K562 (cell line): Measurements from ENCODE around the gene CARD8. TPM values are rescaled to one million over a fixed set of nuclear protein-coding genes. Genes with fewer than 3 reads are reported as not detected.

Experiments used
- BCOR ChIP-seq: fragments of 450-650 bp; IDR thresholded peaks from 2 replicates; pipeline ENCODE4 v1.6.1; 2016
- FOXM1 ChIP-seq, 2 experiments: fragments of 450-650 bp in 1 of 2; sonication (generic) in 1 of 2; formaldehyde crosslinking in 1 of 2; IDR thresholded peaks; 2 replicates each; pipeline versions ENCODE4 v1.6.1 to v1.9.0; 2017 to 2022; ENCODE audit warnings: low read depth in 2 of 2, mild to moderate bottlenecking in 2 of 2, missing genetic modification reagents in 1 of 2, moderate library complexity in 1 of 2
- GABPB1 ChIP-seq: sonication (generic); formaldehyde crosslinking; IDR thresholded peaks from 2 replicates; pipeline ENCODE4 v1.8.0; 2022; ENCODE audit warnings: mild to moderate bottlenecking, missing genetic modification reagents
- HNRNPL ChIP-seq: fragments of 200-400 bp; formaldehyde crosslinking; IDR thresholded peaks from 2 replicates; pipeline ENCODE4 v1.6.1; 2017; ENCODE audit warnings: low read depth, mild to moderate bottlenecking, low read length
- MAFG ChIP-seq: fragments of 450-650 bp; conservative IDR thresholded peaks from 2 replicates; pipeline ENCODE4 v1.6.1; 2016; ENCODE audit warnings: missing genetic modification characterization, missing compliant biosample characterization
- MAFK ChIP-seq: IDR thresholded peaks from 2 replicates; pipeline ENCODE4 v1.6.1; 2011; ENCODE audit warnings: low read length, improper control_type of control experiment
- MBD2 ChIP-seq: sonication (generic); IDR thresholded peaks from 2 replicates; pipeline ENCODE4 v1.6.1; 2016; ENCODE audit warnings: low read depth, borderline replicate concordance
- NCOA1 ChIP-seq: fragments of 450-650 bp; IDR thresholded peaks from 2 replicates; pipeline ENCODE4 v1.6.1; 2016; ENCODE audit warnings: low read depth
- NFRKB ChIP-seq: fragments of 450-650 bp; IDR thresholded peaks from 2 replicates; pipeline ENCODE4 v1.6.1; 2016; ENCODE audit warnings: low read depth
- NR2C1 ChIP-seq, 2 experiments: fragments of 450-650 bp; IDR thresholded peaks; 2 replicates each; pipeline ENCODE4 v1.6.1; 2017; ENCODE audit warnings: mild to moderate bottlenecking in 2 of 2, antibody characterized with exemption in 1 of 2, inconsistent platforms in 1 of 2, missing compliant biosample characterization in 1 of 2, missing genetic modification characterization in 1 of 2
- PML ChIP-seq: IDR thresholded peaks from 2 replicates; pipeline ENCODE4 v1.6.1; 2012; ENCODE audit warnings: low read length, inconsistent platforms
- PTTG1 ChIP-seq: fragments of 450-650 bp; IDR thresholded peaks from 2 replicates; pipeline ENCODE4 v1.6.1; 2016; ENCODE audit warnings: low read depth, mild to moderate bottlenecking, missing genetic modification characterization, missing compliant biosample characterization
- SAP30 ChIP-seq: fragments of 200-600 bp; sonication (generic); IDR thresholded peaks from 2 replicates; pipeline ENCODE4 v1.6.1; 2012; ENCODE audit warnings: borderline replicate concordance, low read depth, mild to moderate bottlenecking, moderate library complexity, low read length, control low read depth, inconsistent platforms; ENCODE audit not compliant: insufficient read depth, poor library complexity, severe bottlenecking
- ZBTB8A ChIP-seq: fragments of 450-650 bp; IDR thresholded peaks from 2 replicates; pipeline ENCODE4 v1.6.1; 2018; ENCODE audit warnings: mild to moderate bottlenecking, moderate library complexity; ENCODE audit not compliant: partially characterized antibody
- ZFP30 ChIP-seq: fragments of 250-450 bp; sonication (Bioruptor Pico); IDR thresholded peaks from 2 replicates; pipeline ENCODE4 v1.8.0; 2022; ENCODE audit warnings: moderate library complexity, mild to moderate bottlenecking, inconsistent platforms, borderline replicate concordance
- ZFX ChIP-seq: sonication (generic); formaldehyde crosslinking; IDR thresholded peaks from 2 replicates; pipeline ENCODE4 v1.8.0; 2022; ENCODE audit warnings: mild to moderate bottlenecking, missing genetic modification reagents, moderate library complexity
- ZNF561 ChIP-seq: fragments of 450-650 bp; formaldehyde crosslinking; conservative IDR thresholded peaks from 2 replicates; pipeline ENCODE4 v1.4.0; 2020; ENCODE audit warnings: mild to moderate bottlenecking, moderate library complexity
- ZNF76 ChIP-seq: fragments of 250-450 bp; sonication (Bioruptor Pico); IDR thresholded peaks from 2 replicates; pipeline ENCODE4 v1.4.0; 2020; ENCODE audit warnings: mild to moderate bottlenecking, moderate library complexity, borderline replicate concordance
- ZNF830 ChIP-seq: fragments of 250-450 bp; sonication (Bioruptor Pico); IDR thresholded peaks from 2 replicates; pipeline ENCODE4 v1.5.0; 2021; ENCODE audit warnings: mild to moderate bottlenecking
- ZSCAN29 ChIP-seq: fragments of 450-650 bp; IDR thresholded peaks from 2 replicates; pipeline ENCODE4 v1.6.1; 2017
- polyA plus RNA-seq, 8 experiments: library from polyadenylated mRNA; depleted of rRNA in 4 of 8; stranded (reverse) in 5 of 8; unstranded in 3 of 8; fragments of >200 nt; fragmentation: Nextera tagmentation in 2 of 8; fragmentation: Illumina TruSeq in 1 of 8; extraction: Ambion mirVana in 2 of 8; extraction: Trizol in 1 of 8; gene quantifications; 2 replicates each; pipeline versions ENCODE4 v1.2.1 to v1.2.3, GENCODE V29; 2011 to 2014; ENCODE audit warnings: inconsistent platforms in 1 of 8, missing spikeins in 1 of 8
- total RNA-seq, 7 experiments: library from RNA; depleted of rRNA in 6 of 7; stranded (reverse); fragments of >200 nt in 6 of 7; fragmentation: Illumina TruSeq in 2 of 7; extraction: Trizol in 2 of 7; gene quantifications; 2 replicates each; pipeline versions ENCODE4 v1.2.1 to v1.2.3, GENCODE V29; 2011 to 2021; ENCODE audit warnings: low replicate concordance in 1 of 7
- TF ChIP-seq, protein P1 (sequence below), 2 experiments: fragments of 200-800 bp in 1 of 2; sonication (Bioruptor generic) in 1 of 2; sonication (generic) in 1 of 2; formaldehyde crosslinking in 1 of 2; IDR thresholded peaks in 1 of 2; conservative IDR thresholded peaks in 1 of 2; 2 replicates each; pipeline versions ENCODE4 v1.5.0 to v1.6.1; 2016 to 2020; ENCODE audit warnings: missing compliant biosample characterization in 1 of 2, missing genetic modification characterization in 1 of 2, missing genetic modification reagents in 1 of 2
- TF ChIP-seq, protein P2 (sequence below): fragments of 250-450 bp; sonication (Bioruptor Pico); IDR thresholded peaks from 2 replicates; pipeline ENCODE4 v1.5.0; 2020; ENCODE audit warnings: mild to moderate bottlenecking, borderline replicate concordance
- TF ChIP-seq, protein P3 (sequence below): fragments of 250-450 bp; sonication (Bioruptor Pico); IDR thresholded peaks from 2 replicates; pipeline ENCODE4 v1.5.0; 2022; ENCODE audit warnings: mild to moderate bottlenecking

Gene CARD8
- total and polyA plus RNA-seq, 9 of the 15 experiments (the other 6 are each of a cell fraction or from before 2014, with no cell fraction given), result 11.5 to 26.4 (median 20.8) TPM

DNA sequence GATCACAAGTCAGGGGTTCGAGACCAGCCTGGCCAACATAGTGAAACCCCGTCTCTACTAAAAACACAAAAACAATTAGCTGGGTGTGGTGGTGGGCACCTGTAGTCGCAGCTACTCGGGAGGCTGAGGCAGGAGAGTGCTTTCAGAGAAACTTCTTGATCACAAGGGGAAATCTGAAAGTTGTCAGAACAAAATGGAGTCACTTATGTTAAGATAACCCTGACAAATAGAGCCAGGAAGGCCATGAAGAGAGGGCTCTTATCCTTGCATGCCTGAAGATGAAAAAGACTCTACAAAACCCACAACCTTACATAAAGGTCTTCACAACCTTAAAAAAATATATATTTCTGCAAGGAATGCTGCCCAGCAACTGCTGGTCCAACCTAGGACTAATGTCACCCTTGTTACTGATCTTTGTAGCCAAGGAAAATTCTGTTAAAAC lies 1.2 kb downstream of the CARD8 start (continued):
- TF ChIP-seq MAFG (tag) (peak; percentile 40), MBD2 (no peak), ZFX (CRISPR knock-in tag) (no peak), ZNF561 (no peak), ZFP30 (CRISPR knock-in tag) (peak; percentile 72; the same call in 1 of the 2 replicates), ZNF76 (CRISPR knock-in tag) (peak; percentile 96), NFRKB (no peak), ZBTB8A (no peak), PTTG1 (tag) (peak; percentile 97), BCOR (no peak), SAP30 (no peak), FOXM1 (IDR thresholded peaks at IDR 0.05; ENCODE audit: low read depth) (no peak), FOXM1 (CRISPR knock-in tag; IDR thresholded peaks at IDR 0.05; ENCODE audit: low read depth) (no peak), HNRNPL (no peak), ZNF830 (CRISPR knock-in tag) (no peak), PML (no peak), ZSCAN29 (no peak), NR2C1 (IDR thresholded peaks at IDR 0.05) (no peak), NR2C1 (tag; IDR thresholded peaks at IDR 0.05) (peak; percentile 92), MAFK (no peak), GABPB1 (CRISPR knock-in tag) (no peak), NCOA1 (no peak)
- TF ChIP-seq, protein P1, sequence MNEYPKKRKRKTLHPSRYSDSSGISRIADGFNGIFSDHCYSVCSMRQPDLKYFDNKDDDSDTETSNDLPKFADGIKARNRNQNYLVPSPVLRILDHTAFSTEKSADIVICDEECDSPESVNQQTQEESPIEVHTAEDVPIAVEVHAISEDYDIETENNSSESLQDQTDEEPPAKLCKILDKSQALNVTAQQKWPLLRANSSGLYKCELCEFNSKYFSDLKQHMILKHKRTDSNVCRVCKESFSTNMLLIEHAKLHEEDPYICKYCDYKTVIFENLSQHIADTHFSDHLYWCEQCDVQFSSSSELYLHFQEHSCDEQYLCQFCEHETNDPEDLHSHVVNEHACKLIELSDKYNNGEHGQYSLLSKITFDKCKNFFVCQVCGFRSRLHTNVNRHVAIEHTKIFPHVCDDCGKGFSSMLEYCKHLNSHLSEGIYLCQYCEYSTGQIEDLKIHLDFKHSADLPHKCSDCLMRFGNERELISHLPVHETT (CRISPR knock-in tag; conservative IDR thresholded peaks at IDR 0.05 in 1 of 2, IDR thresholded peaks at IDR 0.05 in 1 of 2), result peak in 1 of 2 experiments; percentile 97; a peak in 2 of 4 replicates
- TF ChIP-seq, protein P2, sequence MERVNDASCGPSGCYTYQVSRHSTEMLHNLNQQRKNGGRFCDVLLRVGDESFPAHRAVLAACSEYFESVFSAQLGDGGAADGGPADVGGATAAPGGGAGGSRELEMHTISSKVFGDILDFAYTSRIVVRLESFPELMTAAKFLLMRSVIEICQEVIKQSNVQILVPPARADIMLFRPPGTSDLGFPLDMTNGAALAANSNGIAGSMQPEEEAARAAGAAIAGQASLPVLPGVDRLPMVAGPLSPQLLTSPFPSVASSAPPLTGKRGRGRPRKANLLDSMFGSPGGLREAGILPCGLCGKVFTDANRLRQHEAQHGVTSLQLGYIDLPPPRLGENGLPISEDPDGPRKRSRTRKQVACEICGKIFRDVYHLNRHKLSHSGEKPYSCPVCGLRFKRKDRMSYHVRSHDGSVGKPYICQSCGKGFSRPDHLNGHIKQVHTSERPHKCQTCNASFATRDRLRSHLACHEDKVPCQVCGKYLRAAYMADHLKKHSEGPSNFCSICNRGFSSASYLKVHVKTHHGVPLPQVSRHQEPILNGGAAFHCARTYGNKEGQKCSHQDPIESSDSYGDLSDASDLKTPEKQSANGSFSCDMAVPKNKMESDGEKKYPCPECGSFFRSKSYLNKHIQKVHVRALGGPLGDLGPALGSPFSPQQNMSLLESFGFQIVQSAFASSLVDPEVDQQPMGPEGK (CRISPR knock-in tag), result peak; percentile 89; the same call in 1 of the 2 replicates
- TF ChIP-seq, protein P3, sequence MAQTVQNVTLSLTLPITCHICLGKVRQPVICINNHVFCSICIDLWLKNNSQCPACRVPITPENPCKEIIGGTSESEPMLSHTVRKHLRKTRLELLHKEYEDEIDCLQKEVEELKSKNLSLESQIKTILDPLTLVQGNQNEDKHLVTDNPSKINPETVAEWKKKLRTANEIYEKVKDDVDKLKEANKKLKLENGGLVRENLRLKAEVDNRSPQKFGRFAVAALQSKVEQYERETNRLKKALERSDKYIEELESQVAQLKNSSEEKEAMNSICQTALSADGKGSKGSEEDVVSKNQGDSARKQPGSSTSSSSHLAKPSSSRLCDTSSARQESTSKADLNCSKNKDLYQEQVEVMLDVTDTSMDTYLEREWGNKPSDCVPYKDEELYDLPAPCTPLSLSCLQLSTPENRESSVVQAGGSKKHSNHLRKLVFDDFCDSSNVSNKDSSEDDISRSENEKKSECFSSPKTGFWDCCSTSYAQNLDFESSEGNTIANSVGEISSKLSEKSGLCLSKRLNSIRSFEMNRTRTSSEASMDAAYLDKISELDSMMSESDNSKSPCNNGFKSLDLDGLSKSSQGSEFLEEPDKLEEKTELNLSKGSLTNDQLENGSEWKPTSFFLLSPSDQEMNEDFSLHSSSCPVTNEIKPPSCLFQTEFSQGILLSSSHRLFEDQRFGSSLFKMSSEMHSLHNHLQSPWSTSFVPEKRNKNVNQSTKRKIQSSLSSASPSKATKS (CRISPR knock-in tag), result no peak
